Esophagus muscularis mucosa (tissue), 4 donors: ENCODE data around the gene MZB1. TPM values are rescaled to one million over a fixed set of nuclear protein-coding genes. Genes with fewer than 3 reads are reported as not detected.

Experiments used
- DNase-seq: peaks from one replicate; pipeline ENCODE4 v3.0.0-alpha.2; 2017; ENCODE audit errors: extremely low spot score
- H3K27ac ChIP-seq, 4 donors: fragments of 200-600 bp; sonication (generic); replicated peaks in 1 of 4; 1 replicate in 3 of 4; 2 replicates in 1 of 4; pipeline ENCODE4 v1.5.1; 2016 to 2019; ENCODE audit warnings: mild to moderate bottlenecking in 1 of 4
- H3K27me3 ChIP-seq, 4 donors: fragments of 200-600 bp; sonication (generic); one replicate each; pipeline versions ENCODE4 v1.5.1 to v1.6.0; 2016 to 2019
- H3K36me3 ChIP-seq, 4 donors: fragments of 200-600 bp; sonication (generic); one replicate each; pipeline ENCODE4 v1.5.1; 2016 to 2019
- H3K4me1 ChIP-seq, 4 donors: fragments of 200-600 bp; sonication (generic); one replicate each; pipeline ENCODE4 v1.5.1; 2016 to 2019
- H3K4me3 ChIP-seq, 4 donors: fragments of 200-600 bp; sonication (generic); 1 replicate in 2 of 4; 2 replicates in 2 of 4; pipeline ENCODE4 v1.5.1; 2016 to 2019; ENCODE audit warnings: mild to moderate bottlenecking in 4 of 4, moderate library complexity in 1 of 4
- H3K9me3 ChIP-seq, 4 donors: fragments of 200-600 bp; sonication (generic); 1 replicate in 3 of 4; 2 replicates in 1 of 4; pipeline ENCODE4 v1.5.1; 2016 to 2019
- EP300 ChIP-seq: sonication (generic); formaldehyde crosslinking; IDR thresholded peaks from one replicate; pipeline ENCODE4 v1.6.1; 2017; ENCODE audit warnings: antibody characterized with exemption
- POLR2A ChIP-seq: fragments of 450-650 bp; IDR thresholded peaks from one replicate; pipeline ENCODE4 v1.6.1; 2017; ENCODE audit warnings: antibody characterized with exemption, moderate library complexity, mild to moderate bottlenecking, low read depth
- POLR2AphosphoS5 ChIP-seq, 2 donors: sonication (generic); formaldehyde crosslinking; IDR thresholded peaks; one replicate each; pipeline ENCODE4 v1.6.1; 2017; ENCODE audit warnings: antibody characterized with exemption in 2 of 2
- WGBS: methylation state at CpG from one replicate; pipeline ENCODE4 v1.1.5; 2018; 5-methylcytosine and 5-hydroxymethylcytosine counted together
- intact Hi-C: fragments of 100-400 bp; cut with DNase I; formaldehyde crosslinking; loops from one replicate; pipeline ENCODE4 v1.15.1; 2023
- total RNA-seq, 4 donors: library from RNA; depleted of rRNA; stranded (reverse); fragments of >200 nt; gene quantifications; one replicate each; pipeline versions ENCODE4 v1.1.0 to v1.2.1, GENCODE V29; 2016
- TF ChIP-seq, protein P1 (sequence below), 3 experiments: fragments of 200-600 bp in 2 of 3; fragments of 450-650 bp in 1 of 3; sonication (generic) in 2 of 3; IDR thresholded peaks; one replicate each; pipeline ENCODE4 v1.5.1; 2017 to 2019; ENCODE audit warnings: antibody characterized with exemption in 3 of 3, mild to moderate bottlenecking in 2 of 3, moderate library complexity in 1 of 3

The MZB1 gene, protein sequence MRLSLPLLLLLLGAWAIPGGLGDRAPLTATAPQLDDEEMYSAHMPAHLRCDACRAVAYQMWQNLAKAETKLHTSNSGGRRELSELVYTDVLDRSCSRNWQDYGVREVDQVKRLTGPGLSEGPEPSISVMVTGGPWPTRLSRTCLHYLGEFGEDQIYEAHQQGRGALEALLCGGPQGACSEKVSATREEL
- under 1 TPM in 2 of 4 donors, not detected in 2; 0.78 to 0.99 TPM for total RNA-seq

DNA sequence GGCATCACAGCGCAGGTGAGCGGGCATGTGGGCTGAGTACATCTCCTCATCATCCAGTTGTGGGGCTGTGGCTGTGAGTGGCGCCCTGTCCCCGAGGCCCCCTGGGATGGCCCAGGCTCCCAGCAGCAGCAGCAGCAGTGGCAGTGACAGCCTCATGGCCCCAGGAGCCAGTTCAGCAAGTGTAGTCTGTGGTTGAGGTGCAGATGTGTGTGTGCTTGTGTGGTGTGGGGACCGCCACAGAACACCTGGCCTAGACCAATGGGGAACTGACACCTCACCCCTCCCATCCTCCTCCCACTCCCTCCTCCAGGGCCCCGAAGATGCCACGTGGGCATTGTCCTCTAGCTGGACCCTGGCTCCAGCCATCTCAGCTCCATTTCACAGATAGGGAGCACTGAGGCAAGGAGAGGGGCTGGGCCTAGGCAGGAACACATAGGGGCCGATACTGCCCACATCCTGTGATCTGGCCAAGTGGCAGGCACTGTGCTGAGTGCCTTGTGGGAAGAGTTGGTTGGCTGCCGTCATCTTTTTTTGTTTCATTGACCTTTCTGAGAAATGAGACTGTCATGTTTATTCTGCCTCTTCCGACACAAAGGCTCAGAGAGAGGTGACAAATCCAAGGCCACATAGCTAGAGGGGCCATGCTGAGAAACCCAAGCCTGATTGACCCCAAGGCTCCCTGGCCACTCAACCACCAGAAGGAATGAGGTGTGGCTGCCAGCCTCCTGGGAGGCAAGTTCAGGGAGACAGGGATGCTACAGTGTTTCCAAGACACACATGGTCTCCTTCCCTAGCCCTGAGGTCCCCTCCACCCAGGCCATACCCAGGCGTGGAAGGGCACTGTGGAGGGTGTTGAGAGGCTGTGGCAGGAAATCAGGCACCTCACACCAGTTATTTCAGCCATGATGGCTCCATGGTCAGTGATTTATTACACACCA, at the start of gene MZB1:
MZB1 (minus strand) TSS at position 213 of the 938 bp plus-strand sequence; CDS start at position 156, 57 bp downstream.
- H3K27ac ChIP-seq = peak within 1 kb of the TSS in 3 of 4 donors; percentile 18 to 49 (median 41)
- H3K9me3 ChIP-seq = no peaks in the 10 kb centered on the region
- H3K4me3 ChIP-seq = no peak within 1 kb of the TSS
- intact Hi-C loops = no loop called here
- H3K4me1 ChIP-seq = peaks cover 48 to 61% (median 55%) of the 10 kb centered on the region in 4 donors
- peaks cover 0 to 15% (median 0%) of the 10 kb centered on the region in 4 donors for H3K36me3 ChIP-seq
- 81% methylated on average over 11 of the region's 11 CpGs for WGBS
- peaks cover 0 to 32% (median 6%) of the 10 kb centered on the region in 4 donors for H3K27me3 ChIP-seq
- no peak for DNase-seq
- TF ChIP-seq POLR2AphosphoS5 (IDR thresholded peaks at IDR 0.05) = no peak
- no peak for TF ChIP-seq POLR2A
- TF ChIP-seq, protein P1, sequence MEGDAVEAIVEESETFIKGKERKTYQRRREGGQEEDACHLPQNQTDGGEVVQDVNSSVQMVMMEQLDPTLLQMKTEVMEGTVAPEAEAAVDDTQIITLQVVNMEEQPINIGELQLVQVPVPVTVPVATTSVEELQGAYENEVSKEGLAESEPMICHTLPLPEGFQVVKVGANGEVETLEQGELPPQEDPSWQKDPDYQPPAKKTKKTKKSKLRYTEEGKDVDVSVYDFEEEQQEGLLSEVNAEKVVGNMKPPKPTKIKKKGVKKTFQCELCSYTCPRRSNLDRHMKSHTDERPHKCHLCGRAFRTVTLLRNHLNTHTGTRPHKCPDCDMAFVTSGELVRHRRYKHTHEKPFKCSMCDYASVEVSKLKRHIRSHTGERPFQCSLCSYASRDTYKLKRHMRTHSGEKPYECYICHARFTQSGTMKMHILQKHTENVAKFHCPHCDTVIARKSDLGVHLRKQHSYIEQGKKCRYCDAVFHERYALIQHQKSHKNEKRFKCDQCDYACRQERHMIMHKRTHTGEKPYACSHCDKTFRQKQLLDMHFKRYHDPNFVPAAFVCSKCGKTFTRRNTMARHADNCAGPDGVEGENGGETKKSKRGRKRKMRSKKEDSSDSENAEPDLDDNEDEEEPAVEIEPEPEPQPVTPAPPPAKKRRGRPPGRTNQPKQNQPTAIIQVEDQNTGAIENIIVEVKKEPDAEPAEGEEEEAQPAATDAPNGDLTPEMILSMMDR (IDR thresholded peaks at IDR 0.05) = no peak
- no peak for TF ChIP-seq EP300

DNA sequence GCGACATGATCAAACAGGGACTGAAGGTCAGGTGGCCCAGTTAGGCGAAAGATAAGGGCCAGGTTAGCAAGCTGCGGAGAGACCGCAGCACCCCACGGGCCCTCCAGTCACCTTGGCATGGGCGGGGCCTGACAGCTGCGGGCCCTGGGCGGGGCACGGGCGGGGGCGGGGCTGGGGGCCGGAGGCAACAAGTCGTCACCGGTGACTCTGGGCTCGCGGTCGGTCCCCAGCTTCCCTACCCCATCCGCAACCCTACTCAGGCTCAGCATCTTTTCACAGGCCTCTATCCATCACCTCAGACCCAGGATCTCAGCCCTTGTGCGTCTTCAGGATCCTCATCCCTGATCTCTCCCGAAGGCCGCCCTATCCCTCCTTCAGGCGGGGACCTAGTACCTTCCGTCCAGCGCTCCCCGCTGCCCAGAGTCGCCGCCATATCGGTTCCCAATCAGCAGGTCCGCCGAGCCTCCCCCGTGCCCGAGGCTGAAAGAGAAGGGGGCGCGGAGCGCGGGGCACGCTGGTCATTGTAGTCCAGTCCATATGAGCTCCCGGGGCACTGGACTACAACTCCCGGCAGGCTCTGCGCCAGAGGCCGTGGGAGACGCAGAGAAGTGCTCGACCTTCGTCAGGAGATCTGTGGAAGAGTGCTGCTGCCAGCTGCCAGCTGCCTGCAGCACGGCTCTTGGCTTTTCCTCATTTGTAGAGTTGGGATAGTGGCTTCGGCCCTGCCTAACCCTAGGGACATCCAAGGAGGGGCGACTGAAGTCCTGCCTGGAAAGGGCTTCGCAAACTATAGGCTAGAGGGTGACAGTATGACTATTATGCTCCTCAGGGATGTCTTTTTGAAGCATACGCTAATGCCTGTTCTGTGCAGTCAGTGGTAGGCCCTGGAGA, 49.5 kb upstream of the MZB1 start, which contains the start of gene DNAJC18:
DNAJC18 (minus strand) TSS at position 513 of the 891 bp plus-strand sequence; CDS start at position 433, 80 bp downstream.
- H3K4me3 ChIP-seq = peak within 1 kb of the TSS; percentile 73 to 87 (median 80)
- WGBS = 4% methylated on average over 29 of the region's 49 CpGs
- H3K4me1 ChIP-seq = peaks cover 7 to 24% (median 17%) of the 10 kb centered on the region in 4 donors
- H3K27ac ChIP-seq = peak within 1 kb of the TSS; percentile 91 to 97 (median 94)
- intact Hi-C loops = loop anchor here (5.0 to 10.0 kb wide), 2 partner anchors 78 to 336 kb away; no protein-coding TSS in a partner anchor
- H3K9me3 ChIP-seq = no peaks in the 10 kb centered on the region
- peaks cover 9 to 27% (median 17%) of the 10 kb centered on the region in 4 donors for H3K36me3 ChIP-seq
- DNase-seq = peak; percentile 97
- H3K27me3 ChIP-seq = no peaks in the 10 kb centered on the region
- TF ChIP-seq, protein P1 (IDR thresholded peaks at IDR 0.05) = peak in 1 of 3 experiments; percentile 7
- peak; percentile 79 to 95 for TF ChIP-seq POLR2AphosphoS5 (IDR thresholded peaks at IDR 0.05)
- TF ChIP-seq EP300 = no peak

DNA sequence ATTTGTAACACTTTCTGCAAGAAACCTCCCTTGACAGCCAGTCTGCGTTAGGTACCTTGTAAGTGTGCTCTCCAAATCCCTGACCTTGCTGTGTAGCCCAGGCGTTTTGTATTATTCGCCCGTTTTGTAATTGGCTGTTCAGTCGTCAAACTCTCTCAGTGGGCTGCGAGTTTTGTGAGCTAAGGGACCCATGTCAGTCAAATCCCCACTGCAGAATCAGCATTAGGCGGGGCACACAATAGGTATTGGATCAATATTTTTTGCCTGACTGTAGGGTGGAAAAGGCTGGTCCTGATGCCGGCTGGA, 48.9 kb upstream of the MZB1 start:
- TF ChIP-seq, protein P1 (IDR thresholded peaks at IDR 0.05) = no peak
- no peak for TF ChIP-seq POLR2AphosphoS5 (IDR thresholded peaks at IDR 0.05)
- no peak for TF ChIP-seq POLR2A
- no peak for TF ChIP-seq EP300
- 17% methylated on average over 8 of the region's 8 CpGs for WGBS
- Histone ChIP-seq H3K4me3 (peak overlapping the region; percentile 73 to 87 (median 80)), H3K4me1 (peaks cover 7 to 24% (median 15%) of the 10 kb centered on the region in 4 donors), H3K27me3 (no peaks in the 10 kb centered on the region), H3K36me3 (peaks cover 9 to 33% (median 23%) of the 10 kb centered on the region in 4 donors), H3K9me3 (no peaks in the 10 kb centered on the region), H3K27ac (peak overlapping the region; percentile 91 to 97 (median 94))
- intact Hi-C loops = loop anchor here (5.0 to 10.0 kb wide), 2 partner anchors 79 to 336 kb away; no protein-coding TSS in a partner anchor
- DNase-seq = no peak

DNA sequence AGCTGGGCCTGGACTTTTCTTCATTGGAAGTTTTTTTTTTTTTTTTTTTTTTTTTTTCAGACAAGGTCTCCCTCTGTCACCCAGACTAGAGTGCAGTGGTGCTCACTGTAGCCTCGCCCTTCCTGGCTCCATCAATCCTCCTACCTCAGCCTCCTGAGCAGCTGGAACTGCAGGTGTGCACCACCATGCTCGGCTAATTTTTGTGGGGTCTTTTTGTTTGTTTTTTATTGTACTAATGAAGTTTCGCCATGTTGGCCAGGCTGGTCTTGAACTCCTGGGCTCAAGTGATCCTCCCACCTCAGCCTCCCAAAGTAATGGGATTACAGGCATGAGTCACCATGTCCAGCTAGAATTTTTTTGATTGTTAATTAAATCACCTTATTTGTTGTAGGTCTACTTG, 46.0 kb upstream of the MZB1 start:
- TF ChIP-seq EP300 (no peak), POLR2AphosphoS5 (IDR thresholded peaks at IDR 0.05) (no peak), POLR2A (no peak)
- TF ChIP-seq, protein P1 (IDR thresholded peaks at IDR 0.05) = no peak
- Histone ChIP-seq H3K9me3 (no peaks in the 10 kb centered on the region), H3K4me3 (no peak overlapping the region), H3K36me3 (peaks cover 9 to 59% (median 42%) of the 10 kb centered on the region in 4 donors), H3K4me1 (peaks cover 7 to 17% (median 15%) of the 10 kb centered on the region in 4 donors), H3K27me3 (no peaks in the 10 kb centered on the region), H3K27ac (no peak overlapping the region)
- no peak for DNase-seq
- WGBS = 91% methylated on average over 3 of the region's 3 CpGs
- intact Hi-C loops = loop anchor here (5.0 to 10.0 kb wide), 2 partner anchors 82 to 339 kb away; no protein-coding TSS in a partner anchor
